Right lobe of liver (tissue), 6 donors: ENCODE data around the gene COL5A3. TPM values are rescaled to one million over a fixed set of nuclear protein-coding genes. Genes with fewer than 3 reads are reported as not detected.
A peak's percentile ranks its signal among the peaks of the same experiment; 100 is the strongest.
"Not testable (repeated sequence)": the region's sequence is repeated elsewhere in the genome, so short reads cannot be mapped to it uniquely, and the experiment has no call there.

ENCODE experiments used
- ATAC-seq, 4 donors: fragments of 200-7000 bp; cut with Tn5 transposase; one replicate each; pipeline ENCODE4 v1.9.1; 2020; ENCODE audit warnings: mild to moderate bottlenecking in 4 of 4, moderate library complexity in 4 of 4
- DNase-seq, 3 donors: peaks; one replicate each; pipeline ENCODE4 v3.0.0-alpha.2; 2020
- H3K27ac ChIP-seq, 3 donors: fragments of 200-600 bp; one replicate each; pipeline ENCODE4 v1.8.0; 2022
- H3K27me3 ChIP-seq, 2 donors: fragments of 200-600 bp; one replicate each; pipeline ENCODE4 v1.8.0; 2022
- H3K36me3 ChIP-seq, 4 donors: fragments of 200-600 bp; sonication (generic) in 1 of 4; one replicate each; pipeline versions ENCODE4 v1.5.1 to v1.8.0; 2017 to 2022; ENCODE audit warnings: control low read depth in 1 of 4
- H3K4me1 ChIP-seq, 4 donors: fragments of 200-600 bp; sonication (generic) in 1 of 4; one replicate each; pipeline versions ENCODE4 v1.5.1 to v1.8.0; 2017 to 2022; ENCODE audit warnings: control low read depth in 1 of 4
- H3K4me3 ChIP-seq, 3 donors: fragments of 200-600 bp; one replicate each; pipeline ENCODE4 v1.8.0; 2022
- H3K9me3 ChIP-seq, 4 donors: fragments of 200-600 bp; sonication (generic) in 1 of 4; one replicate each; pipeline versions ENCODE4 v1.5.1 to v1.8.0; 2017 to 2022; ENCODE audit warnings: control low read depth in 1 of 4
- POLR2A ChIP-seq: fragments of 450-650 bp; IDR thresholded peaks from one replicate; pipeline ENCODE4 v1.6.1; 2017; ENCODE audit warnings: antibody characterized with exemption, mild to moderate bottlenecking
- WGBS: methylation state at CpG from one replicate; pipeline ENCODE4 v1.1.6; 2018; ENCODE audit warnings: low coverage, low lambda C conversion rate; ENCODE audit not compliant: insufficient coverage; ENCODE audit errors: missing lambda C conversion rate; 5-methylcytosine and 5-hydroxymethylcytosine counted together
- intact Hi-C, 2 donors: fragments of 100-400 bp; cut with DNase I; formaldehyde crosslinking; loops; one replicate each; pipeline versions ENCODE4 v1.11.2 to v1.14.1; 2022
- total RNA-seq, 6 experiments: library from RNA; depleted of rRNA in 2 of 6; stranded (reverse); fragments of >200 nt in 2 of 6; fragmentation: NEBNext Ultra II Directional in 3 of 6; extraction: Animal tissue kit (Norgen Biotek cat#: 25700) in 3 of 6; gene quantifications; one replicate each; pipeline versions ENCODE4 v1.1.0 to v1.2.4, GENCODE V29; 2016 to 2023
- TF ChIP-seq, protein P1 (sequence below), 4 donors: fragments of 200-600 bp in 3 of 4; fragments of 450-650 bp in 1 of 4; IDR thresholded peaks; one replicate each; pipeline versions ENCODE4 v1.5.1 to v1.8.0; 2016 to 2022; ENCODE audit warnings: antibody characterized with exemption in 4 of 4, mild to moderate bottlenecking in 2 of 4
- donor health status: DM: no; HTN: yes; CAD: no.
- donor health status: DM: no; HTN: no; CAD: no.
- donor health status: DM: no; HTN: no; CAD: no.
- donor health status: DM: no; HTN: yes; CAD: no.
- donor health status: DM: no; HTN: yes; CAD: no.

COL5A3 gene
- total RNA-seq, 6 experiments from 2014 or later = 3.3 to 20.2 (median 9.4) TPM

DNA sequence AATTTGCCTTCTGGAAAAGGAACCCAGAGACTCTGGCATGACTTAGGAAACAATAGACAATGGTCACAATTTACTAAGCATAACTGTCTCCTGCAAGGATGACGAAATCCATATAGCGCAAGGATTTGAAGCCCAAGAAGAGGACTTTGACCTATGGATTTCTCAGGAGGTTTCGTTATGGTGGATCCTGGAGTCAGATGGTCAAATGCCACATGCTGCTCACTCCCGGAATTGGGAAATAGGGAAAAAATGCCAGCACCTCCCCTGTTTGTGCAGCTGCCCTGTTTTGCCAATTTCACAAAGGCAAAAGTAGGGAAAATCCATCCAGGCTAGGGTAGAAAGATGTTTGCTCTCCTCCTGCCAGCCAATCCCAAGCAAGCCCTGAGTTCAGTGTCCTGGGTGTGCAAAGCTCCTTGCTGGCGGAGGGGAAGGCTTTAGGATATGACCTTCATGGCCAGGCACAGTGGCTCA lies 26.3 kb upstream of the COL5A3 start:
- peaks cover 0 to 48% (median 15%) of the 10 kb centered on the region in 4 donors for H3K4me1 ChIP-seq
- intact Hi-C loops = loop anchor here in 1 of 2 donors (2.0 kb wide), 1 partner anchor 34 kb away; no protein-coding TSS in a partner anchor
- no peaks in the 10 kb centered on the region for H3K27me3 ChIP-seq
- peak; percentile 82 to 88 (median 84) for ATAC-seq
- peak overlapping the region in 2 of 3 donors; percentile 64 to 82 for H3K27ac ChIP-seq
- no peak overlapping the region for H3K4me3 ChIP-seq
- no peaks in the 10 kb centered on the region for H3K36me3 ChIP-seq
- peak; percentile 78 to 95 (median 91) for DNase-seq
- no peaks in the 10 kb centered on the region for H3K9me3 ChIP-seq
- no peak for TF ChIP-seq POLR2A
- TF ChIP-seq, protein P1, sequence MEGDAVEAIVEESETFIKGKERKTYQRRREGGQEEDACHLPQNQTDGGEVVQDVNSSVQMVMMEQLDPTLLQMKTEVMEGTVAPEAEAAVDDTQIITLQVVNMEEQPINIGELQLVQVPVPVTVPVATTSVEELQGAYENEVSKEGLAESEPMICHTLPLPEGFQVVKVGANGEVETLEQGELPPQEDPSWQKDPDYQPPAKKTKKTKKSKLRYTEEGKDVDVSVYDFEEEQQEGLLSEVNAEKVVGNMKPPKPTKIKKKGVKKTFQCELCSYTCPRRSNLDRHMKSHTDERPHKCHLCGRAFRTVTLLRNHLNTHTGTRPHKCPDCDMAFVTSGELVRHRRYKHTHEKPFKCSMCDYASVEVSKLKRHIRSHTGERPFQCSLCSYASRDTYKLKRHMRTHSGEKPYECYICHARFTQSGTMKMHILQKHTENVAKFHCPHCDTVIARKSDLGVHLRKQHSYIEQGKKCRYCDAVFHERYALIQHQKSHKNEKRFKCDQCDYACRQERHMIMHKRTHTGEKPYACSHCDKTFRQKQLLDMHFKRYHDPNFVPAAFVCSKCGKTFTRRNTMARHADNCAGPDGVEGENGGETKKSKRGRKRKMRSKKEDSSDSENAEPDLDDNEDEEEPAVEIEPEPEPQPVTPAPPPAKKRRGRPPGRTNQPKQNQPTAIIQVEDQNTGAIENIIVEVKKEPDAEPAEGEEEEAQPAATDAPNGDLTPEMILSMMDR (IDR thresholded peaks at IDR 0.05) = no peak
- 22% methylated on average over 4 of the region's 5 CpGs for WGBS

DNA sequence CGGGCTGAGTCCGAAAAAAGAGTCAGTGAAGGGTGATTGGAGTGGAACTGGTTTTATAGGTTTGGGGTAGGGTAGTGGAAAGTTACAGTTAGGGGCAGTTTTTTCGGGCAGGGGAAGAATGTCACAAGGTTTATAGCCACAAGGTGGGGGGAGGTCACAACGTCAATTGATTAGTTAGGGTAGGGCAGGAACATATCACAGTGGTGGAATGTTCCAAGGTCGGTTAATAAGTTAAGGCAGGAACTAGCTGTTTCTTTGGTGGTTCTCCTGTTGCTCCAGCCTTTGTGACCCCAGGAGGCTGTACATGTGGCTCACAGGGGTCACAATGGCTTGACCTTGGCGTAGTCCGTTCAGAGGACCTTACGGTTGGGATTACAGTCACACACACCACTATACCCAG lies 23.3 kb upstream of the COL5A3 start:
- TF ChIP-seq POLR2A = no peak
- TF ChIP-seq, protein P1 (IDR thresholded peaks at IDR 0.05) = no peak
- intact Hi-C loops = no loop called here
- peak overlapping the region in 1 of 3 donors; percentile 36 for H3K27ac ChIP-seq

DNA sequence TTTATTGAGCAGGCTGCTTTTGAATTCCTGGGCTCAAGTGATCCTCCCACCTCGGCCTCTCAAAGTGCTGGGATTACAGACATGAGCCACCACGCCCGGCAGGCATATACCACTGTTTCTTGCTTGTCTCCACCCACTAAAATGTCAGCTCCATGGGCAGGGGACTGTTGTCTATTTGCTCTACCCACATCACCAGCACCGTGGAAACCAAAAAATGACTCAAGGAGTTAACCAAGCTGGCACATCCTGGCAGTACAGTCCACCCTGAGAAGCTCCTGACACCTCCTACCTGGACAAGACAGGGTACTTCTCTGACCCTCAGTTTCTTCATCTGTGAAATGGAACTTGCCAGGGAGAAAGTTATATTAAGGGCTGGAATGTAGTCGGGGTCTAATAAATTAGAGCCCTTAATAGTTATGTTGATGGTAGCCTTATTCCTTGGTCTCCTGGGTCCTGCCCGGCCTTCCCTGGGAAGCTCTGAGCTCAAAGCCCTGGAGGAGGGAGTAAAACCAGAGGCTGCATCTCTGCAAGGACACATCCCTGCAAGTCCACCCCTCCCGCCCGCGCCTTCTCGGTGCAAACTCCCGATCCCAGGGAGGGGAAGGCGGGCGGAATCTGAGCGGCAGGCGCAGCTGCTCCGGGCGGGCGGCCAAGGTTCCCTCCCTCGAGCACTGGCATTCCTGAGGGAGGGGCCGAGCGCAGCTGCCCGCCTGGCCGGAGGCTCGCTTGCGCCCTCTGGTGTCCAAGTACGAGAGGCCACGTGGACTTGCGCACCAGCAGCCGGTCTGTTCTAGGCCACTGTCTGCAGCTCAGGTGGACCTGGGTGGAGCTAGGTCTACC lies 17.1 kb upstream of the COL5A3 start:
- DNase-seq (peak; percentile 95 to 98 (median 97)), ATAC-seq (peak; percentile 95 to 99 (median 98))
- no peaks in the 10 kb centered on the region for H3K27me3 ChIP-seq
- no peaks in the 10 kb centered on the region for H3K9me3 ChIP-seq
- H3K27ac ChIP-seq = no peak overlapping the region
- WGBS = 46% methylated on average over 5 of the region's 29 CpGs
- H3K4me1 ChIP-seq = peaks cover 0 to 20% (median 0%) of the 10 kb centered on the region in 4 donors
- H3K4me3 ChIP-seq = no peak overlapping the region
- H3K36me3 ChIP-seq = no peaks in the 10 kb centered on the region
- TF ChIP-seq, protein P1 (IDR thresholded peaks at IDR 0.05) = peak; percentile 94 to 98 (median 96)
- no peak for TF ChIP-seq POLR2A
- intact Hi-C loops = loop anchor here (5.0 to 10.0 kb wide), 2 partner anchors 93 to 95 kb away; partner anchors contain the start of gene OLFM2 (in 1 of the 2)

More for the DNA sequence above, 23.3 kb upstream of the COL5A3 start:
- H3K36me3 ChIP-seq = no peaks in the 10 kb centered on the region
- DNase-seq (peak in 1 of 3 donors; percentile 76), ATAC-seq (peak in 2 of 4 donors; percentile 6 to 63)
- no peak overlapping the region for H3K4me3 ChIP-seq
- no peaks in the 10 kb centered on the region for H3K27me3 ChIP-seq
- H3K9me3 ChIP-seq = no peaks in the 10 kb centered on the region
- peaks cover 0 to 50% (median 15%) of the 10 kb centered on the region in 4 donors for H3K4me1 ChIP-seq
- WGBS = 50% methylated on average over 7 of the region's 8 CpGs

DNA sequence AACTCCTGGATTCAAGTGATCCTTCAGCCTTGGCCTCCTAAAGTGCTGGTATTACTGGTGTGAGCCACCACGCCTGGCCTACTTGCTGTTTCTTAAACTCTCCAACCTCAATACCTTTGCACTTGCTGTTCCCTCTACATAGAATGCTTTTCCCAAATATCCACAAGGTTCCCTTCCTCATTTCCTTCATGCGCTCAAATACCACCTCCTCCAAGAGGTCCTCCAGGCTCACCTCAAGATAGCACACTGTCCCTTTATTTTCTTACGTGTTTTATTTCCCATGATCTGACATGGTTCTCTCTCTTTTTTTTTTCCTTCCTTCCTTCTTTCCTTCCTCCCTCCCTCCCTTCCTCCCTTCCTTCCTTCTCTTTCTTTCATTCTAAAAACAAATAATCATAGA lies 16.4 kb upstream of the COL5A3 start:
- intact Hi-C loops = loop anchor here (5.0 to 10.0 kb wide), 2 partner anchors 92 to 94 kb away; partner anchors contain the start of gene OLFM2 (in 1 of the 2)
- Histone ChIP-seq H3K27ac (no peak overlapping the region), H3K27me3 (no peaks in the 10 kb centered on the region), H3K4me1 (peaks cover 0 to 20% (median 0%) of the 10 kb centered on the region in 4 donors), H3K9me3 (no peaks in the 10 kb centered on the region), H3K36me3 (no peaks in the 10 kb centered on the region), H3K4me3 (no peak overlapping the region)
- ATAC-seq (no peak), DNase-seq (no peak)
- TF ChIP-seq POLR2A = no peak
- TF ChIP-seq, protein P1 (IDR thresholded peaks at IDR 0.05) = no peak
- 82% methylated on average over 3 of the region's 3 CpGs for WGBS

DNA sequence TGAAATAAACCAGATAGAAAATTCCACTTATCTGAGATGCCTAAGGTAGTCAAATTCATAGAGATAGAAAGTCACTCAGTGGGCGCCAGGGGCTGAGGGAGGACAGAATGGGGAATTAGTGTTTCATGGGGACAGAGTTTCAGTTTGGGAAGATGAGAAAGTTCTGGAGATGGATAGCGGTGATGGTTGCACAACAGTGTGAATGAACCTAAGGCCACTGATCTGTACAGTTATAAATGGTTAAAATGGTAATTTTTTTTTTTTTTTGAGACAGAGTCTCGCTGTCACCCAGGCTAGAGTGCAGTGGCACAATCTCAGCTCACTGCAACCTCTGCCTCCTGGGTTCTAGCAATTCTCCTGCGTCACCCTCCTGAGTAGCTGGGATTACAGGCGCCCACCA lies 12.8 kb upstream of the COL5A3 start:
- H3K36me3 ChIP-seq, H3K27me3 ChIP-seq, H3K27ac ChIP-seq, H3K4me3 ChIP-seq, H3K9me3 ChIP-seq, DNase-seq: not testable (repeated sequence)
- WGBS = 28% methylated on average over 5 of the region's 5 CpGs
- peak in 1 of 4 donors; percentile 5 for ATAC-seq
- peaks cover 0 to 15% (median 0%) of the 10 kb centered on the region in 4 donors for H3K4me1 ChIP-seq
- intact Hi-C loops = loop anchor here in 1 of 2 donors (10.0 kb wide), 1 partner anchor 88 kb away; the partner anchor contains the start of gene OLFM2
